Duodenal mucosa (tissue), 2 donors: ENCODE measurements around the gene AADACL4.
A peak's percentile ranks its signal among the peaks of the same experiment; 100 is the strongest.

Experiments
- H3K27ac ChIP-seq: one replicate; pipeline ENCODE4 v1.7.0; 2013; ENCODE audit warnings: low read depth, low read length
- H3K27me3 ChIP-seq, 2 donors: one replicate each; pipeline ENCODE4 v1.7.0; 2013; ENCODE audit warnings: low read length in 2 of 2, control low read depth in 1 of 2; ENCODE audit not compliant: insufficient read depth in 2 of 2, control insufficient read depth in 1 of 2
- H3K36me3 ChIP-seq, 2 donors: one replicate each; pipeline ENCODE4 v1.7.0; 2013; ENCODE audit warnings: low read length in 2 of 2, control low read depth in 1 of 2; ENCODE audit not compliant: insufficient read depth in 2 of 2, control insufficient read depth in 1 of 2
- H3K4me1 ChIP-seq, 2 donors: one replicate each; pipeline ENCODE4 v1.7.0; 2013; ENCODE audit warnings: low read length in 2 of 2, control low read depth in 1 of 2; ENCODE audit not compliant: insufficient read depth in 2 of 2, control insufficient read depth in 1 of 2
- H3K4me3 ChIP-seq, 2 donors: one replicate each; pipeline ENCODE4 v1.7.0; 2013; ENCODE audit warnings: low read length in 2 of 2, low read depth in 1 of 2
- H3K9ac ChIP-seq, 2 donors: one replicate each; pipeline ENCODE4 v1.7.0; 2013; ENCODE audit warnings: low read length in 2 of 2, low read depth in 1 of 2
- H3K9me3 ChIP-seq, 2 donors: one replicate each; pipeline ENCODE4 v1.7.0; 2013; ENCODE audit warnings: low read length in 2 of 2, control low read depth in 1 of 2; ENCODE audit not compliant: control insufficient read depth in 1 of 2

The AADACL4 gene

GRCh38 chr1:12610305-12610935 lies 33.5 kb upstream of the AADACL4 start:
- no peak overlapping the region for H3K9ac ChIP-seq
- H3K9me3 ChIP-seq, result no peaks in the 10 kb centered on the region
- no peak overlapping the region for H3K27ac ChIP-seq
- H3K36me3 ChIP-seq, result peaks cover 5 to 43% of the 10 kb centered on the region in 2 donors
- no peaks in the 10 kb centered on the region for H3K27me3 ChIP-seq
- H3K4me3 ChIP-seq, result no peak overlapping the region
- H3K4me1 ChIP-seq, result peaks cover 29 to 37% of the 10 kb centered on the region in 2 donors

- peaks cover 5 to 43% of the 10 kb centered on the region in 2 donors for H3K36me3 ChIP-seq
- no peak overlapping the region for H3K4me3 ChIP-seq
- no peaks in the 10 kb centered on the region for H3K27me3 ChIP-seq
- peaks cover 32 to 36% of the 10 kb centered on the region in 2 donors for H3K4me1 ChIP-seq
- no peak overlapping the region for H3K9ac ChIP-seq
- no peak overlapping the region for H3K27ac ChIP-seq
- no peaks in the 10 kb centered on the region for H3K9me3 ChIP-seq
These were observed 32.9 kb upstream of the AADACL4 start for GRCh38 chr1:12610941-12611340.

- no peak overlapping the region for H3K9ac ChIP-seq
- H3K9me3 ChIP-seq, result no peaks in the 10 kb centered on the region
- no peak overlapping the region for H3K27ac ChIP-seq
- H3K4me3 ChIP-seq, result no peak overlapping the region
- peaks cover 5 to 31% of the 10 kb centered on the region in 2 donors for H3K36me3 ChIP-seq
- H3K4me1 ChIP-seq, result peaks cover 32 to 36% of the 10 kb centered on the region in 2 donors
- H3K27me3 ChIP-seq, result no peaks in the 10 kb centered on the region
These were observed 30.7 kb upstream of the AADACL4 start for GRCh38 chr1:12613180-12613579.

GRCh38 chr1:12614402-12615158 lies 29.3 kb upstream of the AADACL4 start:
- peak overlapping the region; percentile 84 to 91 for H3K9ac ChIP-seq
- H3K27me3 ChIP-seq, result no peaks in the 10 kb centered on the region
- H3K4me1 ChIP-seq, result peaks cover 27 to 34% of the 10 kb centered on the region in 2 donors
- peak overlapping the region; percentile 88 for H3K27ac ChIP-seq
- H3K4me3 ChIP-seq, result peak overlapping the region; percentile 66 to 87
- peaks cover 5 to 28% of the 10 kb centered on the region in 2 donors for H3K36me3 ChIP-seq
- no peaks in the 10 kb centered on the region for H3K9me3 ChIP-seq

GRCh38 chr1:12615159-12615864 lies 28.6 kb upstream of the AADACL4 start:
- H3K36me3 ChIP-seq, result peaks cover 5 to 26% of the 10 kb centered on the region in 2 donors
- H3K4me3 ChIP-seq, result peak overlapping the region; percentile 66 to 87
- H3K9me3 ChIP-seq, result no peaks in the 10 kb centered on the region
- H3K9ac ChIP-seq, result peak overlapping the region; percentile 84 to 91
- H3K27ac ChIP-seq, result peak overlapping the region; percentile 88
- peaks cover 33 to 40% of the 10 kb centered on the region in 2 donors for H3K4me1 ChIP-seq
- H3K27me3 ChIP-seq, result no peaks in the 10 kb centered on the region

GRCh38 chr1:12615865-12616708 lies 27.8 kb upstream of the AADACL4 start:
- Histone ChIP-seq H3K36me3 (peaks cover 0 to 18% of the 10 kb centered on the region in 2 donors), H3K27me3 (no peaks in the 10 kb centered on the region), H3K4me1 (peaks cover 32 to 46% of the 10 kb centered on the region in 2 donors), H3K27ac (peak overlapping the region; percentile 88), H3K4me3 (peak overlapping the region; percentile 66 to 87), H3K9me3 (no peaks in the 10 kb centered on the region), H3K9ac (peak overlapping the region; percentile 84 to 91)

GRCh38 chr1:12616709-12617373 lies 27.0 kb upstream of the AADACL4 start:
- Histone ChIP-seq H3K9ac (peak overlapping the region; percentile 84 to 91), H3K9me3 (no peaks in the 10 kb centered on the region), H3K4me1 (peaks cover 32 to 46% of the 10 kb centered on the region in 2 donors), H3K27ac (peak overlapping the region; percentile 88), H3K27me3 (no peaks in the 10 kb centered on the region), H3K36me3 (peaks cover 0 to 13% of the 10 kb centered on the region in 2 donors), H3K4me3 (peak overlapping the region; percentile 66 to 87)

GRCh38 chr1:12617511-12617900 lies 26.4 kb upstream of the AADACL4 start:
- H3K27me3 ChIP-seq, result no peaks in the 10 kb centered on the region
- H3K9me3 ChIP-seq, result no peaks in the 10 kb centered on the region
- peaks cover 32 to 46% of the 10 kb centered on the region in 2 donors for H3K4me1 ChIP-seq
- H3K4me3 ChIP-seq, result peak overlapping the region; percentile 66 to 87
- H3K9ac ChIP-seq, result peak overlapping the region; percentile 84 to 91
- peak overlapping the region; percentile 92 for H3K27ac ChIP-seq
- peaks cover 0 to 7% of the 10 kb centered on the region in 2 donors for H3K36me3 ChIP-seq
